CD14-positive monocyte (primary cell): ENCODE data around the gene SPATA17. TPM values are rescaled to one million over a fixed set of nuclear protein-coding genes. Genes with fewer than 3 reads are reported as not detected.

Experiments
- DNase-seq, 3 donors: peaks; one replicate each; pipeline ENCODE4 v3.0.0-alpha.2; 2011 to 2022
- H2AFZ ChIP-seq: 2 replicates; pipeline ENCODE4 v1.6.0; 2012; ENCODE audit warnings: mild to moderate bottlenecking, low read depth, low read length, inconsistent platforms; ENCODE audit not compliant: insufficient read depth, poor library complexity, severe bottlenecking
- H3K27ac ChIP-seq, 2 donors: 1 replicate in 1 of 2; 2 replicates in 1 of 2; pipeline ENCODE4 v1.5.1; 2012 to 2013; ENCODE audit warnings: low read length in 2 of 2, control low read depth in 1 of 2, inconsistent platforms in 1 of 2, low read depth in 1 of 2, mild to moderate bottlenecking in 1 of 2
- H3K27me3 ChIP-seq, 2 donors: one replicate each; pipeline versions ENCODE4 v1.6.0 to v1.6.1; 2011 to 2013; ENCODE audit warnings: low read length in 2 of 2; ENCODE audit not compliant: control insufficient read depth in 2 of 2, insufficient read depth in 2 of 2
- H3K36me3 ChIP-seq, 2 donors: replicated peaks in 1 of 2; 1 replicate in 1 of 2; 2 replicates in 1 of 2; pipeline versions ENCODE4 v1.5.1 to v1.6.1; 2012 to 2013; ENCODE audit warnings: low read length in 2 of 2, control low read depth in 1 of 2, inconsistent platforms in 1 of 2, mild to moderate bottlenecking in 1 of 2; ENCODE audit not compliant: insufficient read depth in 2 of 2, control insufficient read depth in 1 of 2
- H3K4me1 ChIP-seq, 2 donors: 1 replicate in 1 of 2; 2 replicates in 1 of 2; pipeline versions ENCODE4 v1.5.1 to v1.6.1; 2012 to 2013; ENCODE audit warnings: low read length in 2 of 2, control low read depth in 1 of 2, inconsistent platforms in 1 of 2, mild to moderate bottlenecking in 1 of 2, moderate library complexity in 1 of 2; ENCODE audit not compliant: insufficient read depth in 2 of 2, control insufficient read depth in 1 of 2
- H3K4me2 ChIP-seq: replicated peaks from 2 replicates; pipeline ENCODE3; 2012; ENCODE audit warnings: low read length, moderate library complexity, mild to moderate bottlenecking; ENCODE audit not compliant: poor library complexity, severe bottlenecking; ENCODE audit errors: extremely low read depth
- H3K4me3 ChIP-seq, 3 experiments: fragments of 200-600 bp in 1 of 3; sonication (generic) in 1 of 3; replicated peaks in 1 of 3; 1 replicate in 2 of 3; 2 replicates in 1 of 3; pipeline ENCODE4 v1.5.1; 2011 to 2013; ENCODE audit warnings: low read length in 3 of 3, mild to moderate bottlenecking in 3 of 3, control low read depth in 2 of 3, low read depth in 2 of 3, inconsistent platforms in 1 of 3, moderate library complexity in 1 of 3
- H3K79me2 ChIP-seq: 2 replicates; pipeline ENCODE4 v1.6.0; 2012; ENCODE audit warnings: mild to moderate bottlenecking, control low read depth, inconsistent platforms, low read length, moderate library complexity; ENCODE audit not compliant: insufficient read depth
- H3K9ac ChIP-seq: 2 replicates; pipeline ENCODE4 v1.6.0; 2017; ENCODE audit warnings: low read length, mild to moderate bottlenecking; ENCODE audit not compliant: insufficient read depth, poor library complexity, severe bottlenecking
- H3K9me3 ChIP-seq, 2 donors: replicated peaks in 1 of 2; 1 replicate in 1 of 2; 2 replicates in 1 of 2; pipeline versions ENCODE4 v1.5.1 to v1.6.1; 2012 to 2013; ENCODE audit warnings: low read length in 2 of 2, control low read depth in 1 of 2; ENCODE audit not compliant: control insufficient read depth in 1 of 2, insufficient read depth in 1 of 2
- H4K20me1 ChIP-seq: 2 replicates; pipeline ENCODE4 v1.6.0; 2012; ENCODE audit warnings: mild to moderate bottlenecking, low read length, control low read depth, moderate library complexity; ENCODE audit not compliant: insufficient read depth
- H3K27ac Mint-ChIP-seq, 7 donors: one replicate each; pipeline ENCODE4 v1.8.0; 2020; ENCODE audit warnings: mild to moderate bottlenecking in 7 of 7, mixed read lengths in 7 of 7, moderate library complexity in 6 of 7, inconsistent platforms in 2 of 7
- H3K27me3 Mint-ChIP-seq, 3 donors: one replicate each; pipeline ENCODE4 v1.8.0; 2021 to 2022; ENCODE audit warnings: low read depth in 3 of 3, mild to moderate bottlenecking in 3 of 3, mixed read lengths in 3 of 3, moderate library complexity in 3 of 3, inconsistent platforms in 1 of 3
- H3K36me3 Mint-ChIP-seq, 2 donors: one replicate each; pipeline ENCODE4 v1.8.0; 2020; ENCODE audit warnings: mixed read lengths in 2 of 2, inconsistent platforms in 1 of 2, mild to moderate bottlenecking in 1 of 2
- H3K4me1 Mint-ChIP-seq: one replicate; pipeline ENCODE4 v1.8.0; 2020; ENCODE audit warnings: mild to moderate bottlenecking, mixed read lengths
- H3K4me3 Mint-ChIP-seq, 2 donors: one replicate each; pipeline ENCODE4 v1.8.0; 2020; ENCODE audit warnings: mild to moderate bottlenecking in 2 of 2, mixed read lengths in 2 of 2, moderate library complexity in 1 of 2
- H3K9me3 Mint-ChIP-seq, 7 donors: one replicate each; pipeline ENCODE4 v1.8.0; 2020 to 2022; ENCODE audit warnings: mixed read lengths in 7 of 7, mild to moderate bottlenecking in 6 of 7, moderate library complexity in 6 of 7, inconsistent platforms in 2 of 7
- CTCF ChIP-seq: fragments of 200-600 bp; IDR thresholded peaks from one replicate; pipeline ENCODE4 v1.8.0; 2022; ENCODE audit warnings: antibody characterized with exemption, mild to moderate bottlenecking
- WGBS: methylation state at CpG from one replicate; pipeline ENCODE4 v1.1.5; 2013; ENCODE audit warnings: missing lambda C conversion rate; ENCODE audit not compliant: insufficient coverage; 5-methylcytosine and 5-hydroxymethylcytosine counted together
- intact Hi-C, 2 donors: fragments of 100-400 bp; cut with micrococcal nuclease; formaldehyde crosslinking; loops; one replicate each; pipeline versions ENCODE4 v1.15.0 to v1.15.1; 2023
- polyA plus RNA-seq, 3 donors: library from polyadenylated mRNA; depleted of rRNA in 1 of 3; unstranded in 2 of 3; stranded (reverse) in 1 of 3; fragments of 300-500 nt in 2 of 3; fragments of >200 nt in 1 of 3; fragmentation: Illumina TruSeq in 2 of 3; gene quantifications; 1 replicate in 2 of 3; 2 replicates in 1 of 3; pipeline ENCODE4 v1.2.3, GENCODE V29; 2012 to 2021

SPATA17 gene
- polyA plus RNA-seq, 3 donors, result 0.28 TPM; not detected in 2

GRCh38 chr1:217590598-217590997 is 40.5 kb upstream of the SPATA17 start:
- Histone ChIP-seq H2AFZ (no peak overlapping the region), H3K79me2 (no peaks in the 10 kb centered on the region), H3K9me3 (no peaks in the 10 kb centered on the region), H3K9ac (no peak overlapping the region), H3K4me1 (no peaks in the 10 kb centered on the region), H3K4me3 (no peak overlapping the region), H3K27me3 (no peaks in the 10 kb centered on the region), H3K36me3 (peaks cover 0 to 6% of the 10 kb centered on the region in 2 donors), H4K20me1 (no peaks in the 10 kb centered on the region), H3K4me2 (no peak overlapping the region), H3K27ac (no peak overlapping the region)
- TF ChIP-seq CTCF, result no peak
- Mint-ChIP-seq H3K36me3 (peaks cover 7 to 10% of the 10 kb centered on the region in 2 donors), H3K27ac (no peak overlapping the region), H3K9me3 (no peaks in the 10 kb centered on the region), H3K4me3 (no peak overlapping the region), H3K27me3 (peaks cover 0 to 3% (median 0%) of the 10 kb centered on the region in 3 donors), H3K4me1 (no peaks in the 10 kb centered on the region)
- intact Hi-C loops, result no loop called here
- no peak for DNase-seq
- no CpG with 5 or more reads among the region's 2 CpGs for WGBS

GRCh38 chr1:217599154-217599553 is 32.0 kb upstream of the SPATA17 start:
- no CpG with 5 or more reads among the region's 2 CpGs for WGBS
- Histone ChIP-seq H2AFZ (no peak overlapping the region), H3K4me3 (no peak overlapping the region), H3K27me3 (no peaks in the 10 kb centered on the region), H3K4me2 (no peak overlapping the region), H3K9ac (no peak overlapping the region), H3K27ac (no peak overlapping the region), H3K79me2 (no peaks in the 10 kb centered on the region), H3K36me3 (no peaks in the 10 kb centered on the region), H3K4me1 (no peaks in the 10 kb centered on the region), H4K20me1 (no peaks in the 10 kb centered on the region), H3K9me3 (no peaks in the 10 kb centered on the region)
- H3K4me1 Mint-ChIP-seq, result no peaks in the 10 kb centered on the region
- H3K9me3 Mint-ChIP-seq, result peaks cover 0 to 2% (median 0%) of the 10 kb centered on the region in 7 donors
- intact Hi-C loops, result no loop called here
- H3K27me3 Mint-ChIP-seq, result peaks cover 0 to 1% (median 0%) of the 10 kb centered on the region in 3 donors
- H3K27ac Mint-ChIP-seq, result no peak overlapping the region
- no peak for TF ChIP-seq CTCF
- peaks cover 10 to 17% of the 10 kb centered on the region in 2 donors for H3K36me3 Mint-ChIP-seq
- DNase-seq, result no peak
- no peak overlapping the region for H3K4me3 Mint-ChIP-seq
